NCI-H2107 treated with DMSO at 0.1 percent for 48 hours (cell line): ENCODE data around the gene GLB1L3.
"Not testable (repeated sequence)": the region's sequence is repeated elsewhere in the genome, so short reads cannot be mapped to it uniquely, and the experiment has no call there.

Source experiments
- DNase-seq: peaks from one replicate; lab custom pipeline; 2025; ENCODE audit not compliant: unreplicated experiment; lab: John Stamatoyannopoulos, UW

Gene GLB1L3

DNA sequence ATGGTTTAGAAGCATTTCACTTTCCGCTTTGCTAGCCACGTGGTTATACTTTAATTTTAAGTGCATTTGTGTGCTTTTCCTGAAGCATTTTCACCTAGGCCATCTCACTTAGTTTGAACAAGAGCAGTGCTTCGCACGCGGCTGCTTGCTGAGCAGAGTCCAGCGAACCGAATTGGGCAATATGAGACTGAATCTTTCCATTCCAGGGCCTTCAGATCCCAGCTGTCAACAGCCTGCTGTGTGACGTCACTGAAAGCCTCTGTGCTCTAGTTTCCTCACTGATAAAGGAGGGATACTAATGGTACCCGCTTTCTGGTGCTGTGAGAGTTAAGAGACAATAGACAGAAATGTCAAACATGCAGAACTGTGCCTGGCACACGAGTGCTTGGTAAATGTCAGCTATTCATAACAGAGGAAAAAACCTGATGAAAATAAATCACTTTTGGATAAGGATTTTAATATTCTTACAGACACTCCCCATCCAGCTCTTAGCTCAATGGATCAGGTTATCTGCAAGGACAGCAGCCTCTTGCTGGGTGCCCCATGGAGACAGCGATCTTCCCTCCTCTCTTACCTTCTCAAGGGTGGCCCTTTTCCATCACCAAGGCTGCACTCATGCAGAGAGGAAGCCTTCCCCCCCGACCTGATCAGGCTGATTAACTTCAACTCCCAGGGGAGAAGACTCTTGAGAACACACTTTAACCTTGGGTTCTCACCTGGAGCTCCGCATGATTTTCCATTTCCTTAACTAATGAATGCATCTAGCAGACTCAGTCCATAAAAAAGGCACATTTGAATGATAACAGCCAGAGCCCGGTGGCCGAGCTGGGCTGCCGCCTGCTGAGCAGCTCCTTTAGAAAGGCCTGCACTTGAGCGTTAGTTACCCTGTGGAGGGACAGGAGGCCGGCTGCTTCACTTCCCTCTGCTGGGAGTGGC is 3.5 kb upstream of the GLB1L3 start:
- DNase-seq = peak; percentile 82

DNA sequence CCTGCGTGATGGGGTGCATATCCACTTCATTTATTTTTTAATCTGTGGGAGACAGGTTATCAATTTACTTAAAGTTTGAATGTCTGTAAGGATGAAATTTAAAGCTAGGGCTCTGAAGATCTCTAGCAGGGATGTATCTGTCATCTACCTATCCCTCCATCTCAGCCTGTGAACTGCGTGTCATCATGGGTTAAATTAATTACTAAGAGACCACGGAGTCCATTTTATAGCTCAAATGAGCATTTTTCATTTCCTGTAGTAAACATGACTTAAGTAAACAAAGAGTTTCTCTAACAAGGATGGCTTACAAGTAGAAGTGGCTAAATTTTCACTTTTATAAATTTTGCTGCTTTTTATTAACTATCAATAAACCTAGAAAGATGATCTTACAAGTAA is 2.9 kb upstream of the GLB1L3 start:
- DNase-seq = no peak

DNA sequence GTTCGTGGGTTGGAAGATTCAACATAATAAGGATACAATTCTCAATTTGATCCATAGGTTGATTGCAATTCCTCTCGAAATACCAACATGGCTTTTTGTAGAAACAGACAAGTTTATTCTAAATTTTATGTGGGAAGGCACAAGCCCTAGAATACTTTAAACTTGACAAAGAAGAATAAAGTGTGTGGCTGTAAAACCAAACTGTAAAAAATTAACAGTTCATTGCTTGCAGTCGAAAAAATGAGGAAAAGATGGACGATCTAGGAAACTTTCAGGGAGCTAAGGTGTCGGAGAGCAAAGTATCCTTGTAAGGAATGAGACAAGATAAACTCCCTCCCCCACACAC is 1.0 kb upstream of the GLB1L3 start:
- no peak for DNase-seq

DNA sequence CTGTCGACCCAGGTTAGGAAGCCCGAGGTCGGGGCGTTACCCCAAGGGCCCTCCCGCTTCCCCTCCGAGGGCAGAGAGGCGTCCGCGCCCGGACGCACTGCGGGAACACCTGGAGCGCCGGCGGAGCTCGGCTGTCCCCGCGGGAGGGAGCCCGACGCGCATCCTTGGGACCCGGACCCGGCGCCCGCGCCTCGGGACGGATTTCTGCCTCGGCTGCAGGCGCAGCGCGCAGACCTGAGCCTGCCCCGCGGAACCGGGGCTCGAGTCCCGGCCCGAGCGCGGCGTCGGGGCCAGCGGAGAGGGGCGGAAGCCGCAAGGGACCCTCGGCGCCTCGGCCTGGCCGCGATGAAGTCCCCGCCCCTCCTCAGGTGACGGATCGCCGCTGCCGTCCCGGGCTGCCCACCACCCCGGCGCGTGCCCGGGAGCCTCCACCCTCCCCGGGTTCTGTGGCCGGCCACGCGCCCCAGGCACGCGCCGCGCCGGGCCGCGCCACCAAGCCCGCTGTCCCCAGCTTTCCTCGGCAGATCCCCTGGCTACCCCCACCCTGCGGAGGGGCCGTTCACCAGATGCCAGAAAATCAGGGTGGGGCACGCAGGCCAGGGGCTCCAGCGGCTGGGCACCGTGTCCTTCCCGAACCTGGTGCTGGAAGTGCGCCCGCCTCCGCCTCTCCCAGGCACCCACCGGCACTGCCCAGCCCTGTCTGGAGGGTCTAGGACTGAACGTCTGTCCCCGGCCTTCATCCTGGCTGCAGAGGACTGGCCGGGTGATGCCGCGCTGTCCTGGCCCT is 410 bp downstream of the GLB1L3 start:
- no peak for DNase-seq

DNA sequence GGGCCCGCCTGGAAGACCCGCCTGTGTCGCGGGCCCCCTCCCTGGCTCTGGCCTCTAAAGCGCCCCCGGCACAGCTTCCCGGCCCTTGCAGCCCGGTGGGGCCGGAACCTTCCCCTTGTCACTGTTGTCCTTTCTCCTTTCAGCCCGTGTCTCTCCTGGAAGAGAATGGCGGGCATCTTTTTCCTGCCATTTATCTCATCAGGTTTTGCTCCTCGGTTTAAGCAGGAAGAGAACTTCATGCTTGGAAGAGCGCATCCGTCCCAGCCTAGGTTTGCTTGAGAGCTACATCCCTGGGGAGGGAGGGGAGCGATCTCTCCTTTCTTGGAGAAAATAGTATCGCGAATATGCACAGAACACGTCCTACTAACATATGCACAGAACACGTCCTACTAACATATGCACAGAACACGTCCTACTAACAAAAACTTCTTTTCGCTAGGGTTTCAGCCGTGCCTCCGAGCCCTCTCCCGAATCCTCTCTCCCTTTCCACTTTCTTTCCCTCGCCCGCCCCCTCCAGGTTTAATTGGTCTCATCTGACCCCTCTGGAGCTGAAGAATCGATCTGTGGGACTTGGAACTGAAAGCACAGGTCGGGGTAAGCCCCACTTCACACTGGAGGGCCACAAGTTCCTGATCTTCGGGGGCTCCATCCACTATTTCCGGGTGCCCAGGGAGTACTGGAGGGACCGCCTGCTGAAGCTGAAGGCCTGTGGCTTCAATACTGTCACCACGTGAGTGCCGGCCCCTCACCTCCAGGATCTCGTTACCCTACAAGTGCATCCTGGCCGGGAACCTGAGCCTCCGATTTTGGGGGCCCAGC is 1.2 kb downstream of the GLB1L3 start:
- DNase-seq = no peak

DNA sequence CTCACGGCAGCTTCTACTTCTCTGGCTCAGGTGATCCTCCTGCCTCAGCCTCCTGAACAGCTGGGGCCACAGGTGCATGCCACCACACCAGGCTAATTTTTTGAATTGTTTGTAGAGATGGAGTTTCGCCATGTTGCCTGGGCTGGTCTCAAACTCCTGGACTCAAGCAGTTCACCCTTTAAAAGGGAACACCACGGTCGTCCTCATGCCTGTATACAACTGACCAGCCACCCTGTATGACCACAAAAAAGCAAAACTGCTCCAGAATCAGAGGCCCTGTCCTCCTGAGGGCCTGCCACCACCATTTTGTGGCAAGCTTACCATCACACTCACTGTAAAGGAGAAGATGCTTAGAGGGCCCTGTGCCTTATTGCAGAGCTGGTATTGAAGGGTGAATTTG is 2.2 kb downstream of the GLB1L3 start:
- no peak for DNase-seq

DNA sequence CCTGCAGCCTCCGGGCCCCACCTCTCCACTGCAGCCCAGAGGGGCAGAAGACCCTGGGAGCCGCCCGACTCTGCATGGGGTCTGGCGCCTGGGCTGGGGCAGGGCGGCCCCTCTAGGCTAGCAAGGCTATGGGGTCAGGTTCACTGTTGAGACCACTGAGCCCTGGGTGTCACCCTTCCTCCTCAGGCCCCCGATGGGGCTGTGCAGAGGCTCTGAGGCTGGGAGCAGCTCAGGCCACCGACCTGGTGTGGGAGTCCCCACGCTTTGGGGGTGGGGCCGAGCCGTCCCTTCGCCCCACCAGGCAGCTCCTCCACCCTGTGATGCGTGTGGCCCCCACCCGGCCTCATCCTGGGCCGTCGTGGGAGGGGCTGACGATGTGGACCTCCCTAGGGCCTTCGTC is 5.5 kb downstream of the GLB1L3 start:
- not testable (repeated sequence) for DNase-seq

DNA sequence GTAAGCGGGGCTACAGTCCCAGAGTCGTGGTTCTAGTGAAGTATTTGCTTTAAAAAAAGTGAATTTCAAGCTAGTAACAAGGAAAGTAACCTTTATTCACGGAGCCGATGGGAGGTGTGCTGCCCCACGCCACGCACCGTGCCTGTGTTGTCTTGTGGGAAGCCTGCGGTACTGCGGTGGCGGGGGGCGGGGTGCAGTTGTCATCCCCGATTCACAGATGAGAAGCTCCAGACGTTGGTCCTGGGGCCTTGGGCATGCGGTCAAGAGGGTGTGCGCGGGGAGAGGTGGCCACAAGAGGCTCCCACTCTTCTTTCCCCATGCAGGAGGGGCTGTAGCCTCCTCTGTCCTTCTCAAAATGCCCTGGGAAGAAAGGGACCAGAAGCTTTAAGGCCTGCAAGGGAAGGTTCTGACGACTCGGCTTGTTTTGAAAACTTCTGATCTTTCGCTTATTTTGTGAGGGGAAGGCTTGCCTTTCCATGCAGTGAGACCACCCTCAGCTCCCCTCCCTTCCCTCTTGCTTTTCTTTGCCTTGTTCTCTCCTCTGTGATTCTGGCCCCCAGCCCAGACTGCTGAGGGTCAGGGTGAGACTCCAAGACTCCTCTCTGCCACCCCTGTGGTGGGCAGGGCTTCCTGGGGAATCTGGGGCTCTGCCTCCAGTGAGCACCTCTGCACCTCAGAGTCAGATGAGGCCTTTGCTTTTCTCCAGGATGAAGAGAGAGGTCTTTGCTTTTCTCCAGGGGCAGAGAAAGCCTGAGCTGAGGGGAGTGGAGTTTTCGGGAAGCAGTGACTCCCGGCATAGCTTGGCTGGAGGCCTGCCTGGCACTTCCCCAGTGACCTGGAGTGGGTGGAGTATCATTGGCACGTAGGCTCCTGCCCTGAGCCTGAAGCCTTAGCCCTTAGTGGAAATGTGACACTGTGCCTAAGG is 6.2 kb downstream of the GLB1L3 start:
- DNase-seq = no peak

DNA sequence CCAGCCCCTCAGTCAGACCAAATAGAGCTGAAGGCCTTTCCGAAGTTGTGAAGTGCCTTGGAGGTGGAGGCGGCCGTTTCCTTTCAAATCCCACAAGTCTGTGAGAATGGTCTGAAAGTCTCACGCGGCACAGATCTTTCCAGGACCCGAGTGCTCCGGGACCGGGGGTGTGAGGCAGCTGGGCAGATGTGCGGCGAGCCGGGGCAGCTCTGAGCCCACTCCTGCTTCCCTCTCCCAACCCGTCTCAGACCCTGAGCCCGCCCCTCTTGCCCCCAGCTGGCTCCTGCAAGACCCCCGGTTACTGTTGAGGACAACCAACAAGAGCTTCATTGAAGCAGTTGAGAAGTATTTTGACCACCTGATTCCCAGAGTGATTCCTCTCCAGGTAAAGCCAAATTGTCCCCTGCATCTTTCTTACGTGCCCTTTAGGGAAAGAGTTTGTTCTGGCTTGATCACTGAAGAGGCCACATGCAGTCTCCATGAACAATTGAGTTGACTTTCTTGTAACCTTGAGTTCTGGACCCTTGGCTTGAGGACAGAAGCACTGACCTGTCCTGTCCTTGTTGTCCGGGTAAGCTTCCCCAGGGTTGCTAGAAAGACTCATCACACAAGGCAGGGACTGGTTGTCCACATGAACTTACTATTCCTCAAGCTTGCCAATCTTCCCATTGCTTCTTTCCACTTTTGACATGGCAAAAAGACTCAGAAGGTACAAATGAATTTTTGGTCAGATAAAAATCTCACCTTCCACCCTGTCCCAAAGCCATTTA is 7.5 kb downstream of the GLB1L3 start:
- no peak for DNase-seq

DNA sequence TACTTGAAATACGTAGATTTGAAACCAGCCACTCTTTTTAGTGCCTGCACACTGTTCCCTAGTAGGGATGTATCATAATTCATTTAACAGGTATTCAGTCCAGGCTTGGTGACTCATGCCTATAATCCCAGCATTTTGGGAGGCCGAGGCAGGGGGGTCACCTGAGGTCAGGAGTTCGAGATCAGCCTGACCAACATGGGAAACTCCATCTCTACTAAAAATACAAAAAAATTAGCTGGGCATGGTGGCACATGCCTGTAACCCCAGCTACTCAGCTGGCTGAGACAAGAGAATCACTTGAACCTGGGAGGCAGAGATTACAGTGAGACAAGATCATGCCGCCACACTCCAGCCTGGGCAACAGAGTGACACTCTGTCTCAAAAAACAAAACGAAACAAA is 8.2 kb downstream of the GLB1L3 start:
- not testable (repeated sequence) for DNase-seq

DNA sequence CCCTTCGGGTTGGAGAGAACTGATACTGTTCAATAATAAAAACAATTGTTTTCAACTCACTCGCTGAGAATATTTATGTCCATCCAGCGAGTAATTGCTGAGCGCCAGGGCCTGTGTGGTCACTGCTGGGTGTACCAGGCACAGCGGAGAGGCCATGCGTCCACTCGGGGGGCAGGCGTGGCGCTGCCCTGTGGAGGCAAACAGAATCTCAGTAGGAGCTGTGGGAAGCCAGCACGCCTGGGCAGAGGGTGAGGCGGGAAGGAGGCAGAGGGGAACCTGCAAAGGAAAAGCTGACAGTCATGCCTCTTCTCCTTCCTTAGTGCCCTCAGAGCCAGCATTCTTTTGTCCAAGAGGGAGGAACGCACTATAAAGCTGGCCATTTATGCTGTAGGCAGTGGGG is 11.4 kb downstream of the GLB1L3 start:
- DNase-seq = no peak

DNA sequence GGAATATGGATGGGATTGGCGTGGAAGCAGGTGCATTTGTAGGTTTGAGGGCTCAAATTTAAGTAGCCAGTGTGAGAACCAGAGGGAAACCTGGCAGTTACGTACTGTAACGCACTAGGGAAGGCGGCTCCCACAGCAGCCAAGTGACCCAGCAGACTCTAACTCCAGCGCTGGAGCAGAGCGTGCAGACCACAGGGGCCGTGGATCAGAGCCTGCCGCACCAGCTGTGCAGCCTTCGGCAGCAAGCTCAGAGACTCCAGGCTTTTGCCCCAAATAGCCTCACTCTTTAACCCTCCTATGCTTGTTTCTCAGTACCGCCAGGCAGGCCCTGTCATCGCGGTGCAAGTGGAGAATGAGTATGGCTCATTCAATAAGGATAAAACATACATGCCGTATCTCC is 12.3 kb downstream of the GLB1L3 start:
- DNase-seq = no peak

DNA sequence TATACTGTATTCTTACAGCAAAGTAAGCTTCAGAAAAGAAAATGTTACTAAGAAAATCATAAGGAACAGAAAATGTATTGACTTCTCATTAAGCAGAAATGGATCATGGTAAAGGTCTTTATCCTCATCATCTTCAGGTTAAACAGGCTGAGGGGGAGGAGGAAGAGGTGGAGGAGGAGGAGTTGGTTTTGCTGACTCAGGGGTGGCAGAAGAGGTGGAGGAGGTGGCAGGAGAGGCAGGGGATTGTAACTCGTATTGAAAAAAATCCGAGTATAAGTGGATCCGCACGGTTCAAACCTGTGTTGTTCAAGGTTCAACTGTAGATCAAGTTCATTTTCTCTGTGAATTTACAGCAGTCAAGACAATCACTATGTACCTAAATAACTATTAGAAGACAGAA is 13.0 kb downstream of the GLB1L3 start:
- DNase-seq = no peak

DNA sequence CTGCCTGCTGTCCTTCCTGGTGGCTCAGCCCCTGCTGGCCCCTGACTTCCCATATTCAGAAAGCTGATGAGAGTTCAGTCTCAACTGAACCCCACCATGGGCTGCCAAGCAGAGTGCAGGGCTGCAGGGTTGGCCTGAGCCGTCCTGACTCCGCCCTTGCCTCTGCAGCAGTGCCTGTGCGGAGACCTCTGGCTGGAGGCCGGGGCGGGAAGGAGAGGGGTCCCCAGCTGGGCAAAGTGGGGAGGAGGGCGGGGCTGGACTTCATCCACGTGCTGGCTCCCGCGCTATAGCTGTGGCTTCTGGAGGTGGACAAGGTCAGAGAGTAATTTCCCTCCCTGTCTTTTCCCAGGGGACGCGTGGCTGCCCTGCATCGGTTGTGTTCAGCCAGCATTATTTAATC is 13.6 kb downstream of the GLB1L3 start:
- no peak for DNase-seq

DNA sequence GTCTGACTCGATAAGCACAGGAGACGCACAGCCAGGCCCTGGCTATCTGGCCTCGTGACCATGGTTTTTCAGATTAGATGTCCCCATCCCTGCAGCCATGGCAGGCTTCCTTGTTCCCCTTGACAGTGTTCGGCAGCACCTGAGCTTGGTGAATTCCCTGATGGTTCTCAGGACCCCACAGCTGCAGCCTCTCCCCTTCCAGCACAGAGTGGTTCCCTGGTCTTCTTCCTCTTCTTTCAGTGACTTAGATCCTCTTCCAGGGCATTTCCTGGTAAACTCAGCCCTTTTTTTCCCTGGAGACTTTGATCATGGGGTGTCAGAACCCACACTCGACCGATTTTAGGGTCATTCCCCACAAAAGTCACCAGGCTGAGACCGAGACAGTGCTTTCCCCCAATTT is 14.5 kb downstream of the GLB1L3 start:
- no peak for DNase-seq

DNA sequence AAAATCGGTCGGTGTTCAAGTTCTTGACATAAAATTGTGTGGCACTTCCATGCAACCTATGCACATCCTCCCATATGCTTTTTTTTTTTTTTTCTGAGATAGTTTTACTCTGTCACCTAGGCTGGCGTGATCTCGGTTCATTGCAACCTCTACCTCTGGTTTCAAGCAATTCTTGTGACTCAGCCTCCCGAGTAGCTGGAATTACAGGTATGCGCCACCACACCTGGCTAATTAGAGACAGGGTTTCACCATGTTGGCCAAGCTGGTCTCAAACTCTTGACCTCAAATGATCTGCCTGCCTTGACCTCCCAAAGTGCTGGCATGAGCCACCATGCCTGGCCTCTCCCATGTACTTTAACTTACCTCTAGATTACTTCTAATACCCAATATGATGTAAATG is 15.0 kb downstream of the GLB1L3 start:
- DNase-seq = no peak

DNA sequence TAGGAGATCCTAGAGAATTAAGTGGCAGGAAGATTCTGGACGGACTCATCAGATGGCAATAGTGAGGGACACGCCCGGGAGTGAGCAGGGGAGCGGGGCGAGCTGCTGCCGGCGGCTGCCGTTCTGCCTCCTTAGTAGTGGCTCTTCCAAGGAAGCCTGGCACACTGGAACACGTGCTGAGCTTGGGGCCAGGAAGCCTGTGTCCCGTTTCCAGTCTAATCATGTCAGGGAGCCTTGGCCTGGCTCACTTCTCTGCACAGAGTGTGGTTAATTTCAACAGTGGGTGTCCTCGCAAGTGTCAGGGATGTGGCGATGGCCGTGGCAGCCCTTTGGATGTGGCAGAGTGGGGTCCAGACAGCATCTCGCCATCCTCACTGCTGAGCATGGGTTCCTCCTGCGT is 16.5 kb downstream of the GLB1L3 start:
- no peak for DNase-seq

DNA sequence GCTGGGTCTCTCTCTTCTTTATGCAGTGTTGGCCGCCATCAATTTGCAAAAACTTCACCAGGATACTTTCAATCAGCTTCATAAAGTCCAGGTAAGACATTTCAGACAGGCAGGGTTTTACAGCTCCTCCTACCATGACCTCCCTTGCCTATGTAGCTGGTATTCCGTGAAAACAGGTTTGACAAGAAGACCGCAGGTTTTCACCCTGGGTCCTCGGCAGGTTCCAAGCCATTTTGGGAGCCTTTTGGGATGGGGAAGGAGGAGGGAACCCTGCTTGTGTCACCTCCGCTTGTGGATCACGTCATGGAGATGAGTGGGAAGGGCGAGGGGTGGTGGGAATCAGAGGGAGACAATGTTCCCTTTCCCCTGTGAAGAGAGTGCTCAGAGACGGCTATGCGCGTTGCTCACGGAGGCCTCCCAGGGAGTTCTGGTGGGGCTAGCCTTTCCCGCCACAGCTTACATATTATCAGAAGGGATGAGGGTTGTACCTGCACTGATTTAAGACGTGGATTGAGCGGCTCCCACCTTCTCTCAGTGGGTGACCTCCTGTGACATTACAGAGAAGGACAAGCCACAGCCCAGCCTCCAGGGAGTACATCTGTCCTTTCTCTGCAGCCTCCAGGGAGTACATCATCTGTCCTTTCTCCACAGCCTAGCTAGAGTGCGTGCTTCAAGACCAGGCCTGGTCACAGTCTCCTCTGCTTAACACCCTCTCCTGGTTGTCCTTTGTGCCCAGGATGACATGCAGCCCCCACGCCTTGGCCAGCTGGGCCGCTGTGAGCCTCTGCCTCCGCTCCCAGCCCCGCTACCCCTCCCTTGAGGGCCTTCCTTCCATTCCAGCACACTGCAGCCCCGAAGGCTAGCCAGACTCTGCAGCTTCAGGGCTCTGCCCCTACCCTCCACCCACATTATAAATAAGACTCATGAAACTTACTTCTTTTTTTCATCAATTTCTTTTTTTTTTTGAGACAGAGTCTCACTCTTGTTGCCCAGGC is 17.2 kb downstream of the GLB1L3 start:
- no peak for DNase-seq

DNA sequence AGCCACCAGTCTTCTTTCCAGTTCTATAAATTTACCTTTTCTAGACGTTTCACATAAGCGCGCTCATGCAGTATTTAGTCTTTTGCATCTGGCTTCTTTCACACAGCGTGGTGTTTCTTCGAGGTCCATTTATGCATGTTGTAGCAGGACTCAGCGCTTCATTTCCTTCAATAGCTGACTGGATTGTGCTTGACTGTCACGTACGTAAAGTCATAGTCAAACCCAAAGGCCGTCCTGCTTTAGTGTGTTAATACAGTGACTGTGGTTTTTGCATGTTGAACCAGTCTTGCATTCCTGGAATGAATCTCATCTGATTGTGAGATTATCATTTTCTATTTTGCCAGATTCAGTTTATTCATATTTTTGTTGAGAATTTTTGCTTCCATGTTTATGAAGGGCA is 18.5 kb downstream of the GLB1L3 start:
- DNase-seq = no peak
